ENCODE measurements around the gene EXOC6B.

The EXOC6B gene

GRCh38 chr2:72678024-72678423 is 147.8 kb downstream of the EXOC6B start:
- DNase-seq (ENCODE audit: low spot score): no peak
- ChIA-PET CTCF (no interaction called here), POLR2A (ENCODE audit: low non-redundant PET) (no interaction called here)
- TF ChIP-seq CTCF (conservative IDR thresholded peaks at IDR 0.05; ENCODE audit: low read depth): no peak
- H3K27ac ChIP-seq: no peak overlapping the region

- CTCF ChIA-PET: no interaction called here
- no peak overlapping the region for H3K27ac ChIP-seq
- POLR2A ChIA-PET (ENCODE audit: low non-redundant PET): no interaction called here
- no peak for DNase-seq (ENCODE audit: low spot score)
- TF ChIP-seq CTCF (conservative IDR thresholded peaks at IDR 0.05; ENCODE audit: low read depth): no peak
Observed at GRCh38 chr2:72676341-72677025, 149.3 kb downstream of the EXOC6B start.

GRCh38 chr2:72674982-72675915 is 150.6 kb downstream of the EXOC6B start:
- POLR2A ChIA-PET (ENCODE audit: low non-redundant PET): no interaction called here
- CTCF ChIA-PET: interaction anchor here (0.6 to 0.9 kb wide), 2 partner anchors 69 to 95 kb away, joined by 3 to 6 read pairs; no protein-coding TSS in a partner anchor
- no peak for TF ChIP-seq CTCF (conservative IDR thresholded peaks at IDR 0.05; ENCODE audit: low read depth)
- no peak overlapping the region for H3K27ac ChIP-seq
- no peak for DNase-seq (ENCODE audit: low spot score)

- ChIA-PET POLR2A (ENCODE audit: low non-redundant PET) (no interaction called here), CTCF (interaction anchor here (0.8 kb wide), 1 partner anchor 46 kb away, joined by 3 read pairs; no protein-coding TSS in a partner anchor)
Observed at GRCh38 chr2:72673279-72673678, 152.6 kb downstream of the EXOC6B start.

GRCh38 chr2:72669121-72669520 is 156.7 kb downstream of the EXOC6B start:
- ChIA-PET POLR2A (ENCODE audit: low non-redundant PET) (no interaction called here), CTCF (no interaction called here)
- TF ChIP-seq CTCF (conservative IDR thresholded peaks at IDR 0.05; ENCODE audit: low read depth): no peak
- no peak overlapping the region for H3K27ac ChIP-seq
- peak; percentile 67 for DNase-seq (ENCODE audit: low spot score)

More at GRCh38 chr2:72673279-72673678, 152.6 kb downstream of the EXOC6B start:
- no peak overlapping the region for H3K27ac ChIP-seq
- TF ChIP-seq CTCF (conservative IDR thresholded peaks at IDR 0.05; ENCODE audit: low read depth): no peak
- DNase-seq (ENCODE audit: low spot score): no peak

- ChIA-PET CTCF (no interaction called here), POLR2A (ENCODE audit: low non-redundant PET) (interaction anchor here (0.6 kb wide), 1 partner anchor 31 kb away, joined by 3 read pairs; no protein-coding TSS in a partner anchor)
- DNase-seq (ENCODE audit: low spot score): no peak
- TF ChIP-seq CTCF (conservative IDR thresholded peaks at IDR 0.05; ENCODE audit: low read depth): no peak
- no peak overlapping the region for H3K27ac ChIP-seq
Observed at GRCh38 chr2:72668647-72669046, 157.2 kb downstream of the EXOC6B start.
